SK-N-SH treated with all-trans-retinoic acid at 6 μM for 48 hours (cell line): Measurements from ENCODE around the gene NTM.

Experiments used
- ATAC-seq: fragments of 200-7000 bp; cut with Tn5 transposase; 3 replicates; pipeline ENCODE4 v1.9.1; 2020; ENCODE audit warnings: mild to moderate bottlenecking, moderate library complexity
- ARNTL ChIP-seq: fragments of 450-650 bp; formaldehyde crosslinking; IDR thresholded peaks from 2 replicates; pipeline ENCODE4 v1.5.0; 2020; ENCODE audit warnings: low read depth, mild to moderate bottlenecking, moderate library complexity, borderline replicate concordance
- BACH2 ChIP-seq: fragments of 250-450 bp; sonication (Bioruptor Pico); IDR thresholded peaks from 2 replicates; pipeline ENCODE4 v1.9.0; 2021; ENCODE audit warnings: mild to moderate bottlenecking, borderline replicate concordance
- CREB5 ChIP-seq: fragments of 250-450 bp; sonication (Bioruptor Pico); IDR thresholded peaks from 2 replicates; pipeline ENCODE4 v1.5.1; 2020; ENCODE audit warnings: low read depth, mild to moderate bottlenecking, moderate library complexity
- ESRRG ChIP-seq: fragments of 250-450 bp; sonication (Bioruptor Pico); IDR thresholded peaks from 2 replicates; pipeline ENCODE4 v1.6.1; 2021; ENCODE audit warnings: mild to moderate bottlenecking
- GLIS3 ChIP-seq: fragments of 250-450 bp; sonication (Bioruptor Pico); IDR thresholded peaks from 2 replicates; pipeline ENCODE4 v1.5.0; 2020; ENCODE audit warnings: mild to moderate bottlenecking, moderate library complexity
- ISL1 ChIP-seq: fragments of 250-450 bp; sonication (Bioruptor Pico); IDR thresholded peaks from 2 replicates; pipeline ENCODE4 v2.1.2; 2022; ENCODE audit warnings: mild to moderate bottlenecking, moderate library complexity
- OSR1 ChIP-seq: fragments of 250-450 bp; sonication (Bioruptor Pico); IDR thresholded peaks from 2 replicates; pipeline ENCODE4 v1.8.0; 2022; ENCODE audit warnings: moderate library complexity, mild to moderate bottlenecking, inconsistent platforms
- PATZ1 ChIP-seq: fragments of 250-450 bp; sonication (Bioruptor Pico); IDR thresholded peaks from 2 replicates; pipeline ENCODE4 v1.8.0; 2020; ENCODE audit warnings: mild to moderate bottlenecking, moderate library complexity, borderline replicate concordance
- POU6F1 ChIP-seq: fragments of 250-450 bp; sonication (Bioruptor Pico); IDR thresholded peaks from 2 replicates; pipeline ENCODE4 v1.8.0; 2021; ENCODE audit warnings: low read depth, mild to moderate bottlenecking, moderate library complexity, borderline replicate concordance
- PPARA ChIP-seq: fragments of 250-450 bp; sonication (Bioruptor Pico); IDR thresholded peaks from 2 replicates; pipeline ENCODE4 v1.5.0; 2020; ENCODE audit warnings: mild to moderate bottlenecking, borderline replicate concordance
- RARB ChIP-seq: fragments of 250-450 bp; sonication (Bioruptor Pico); IDR thresholded peaks from 2 replicates; pipeline ENCODE4 v1.8.0; 2021; ENCODE audit warnings: mild to moderate bottlenecking, moderate library complexity
- SNAI2 ChIP-seq: fragments of 250-450 bp; sonication (Bioruptor Pico); IDR thresholded peaks from 2 replicates; pipeline ENCODE4 v1.5.0; 2020; ENCODE audit warnings: mild to moderate bottlenecking, moderate library complexity
- TCF4 ChIP-seq: fragments of 250-450 bp; sonication (Bioruptor Pico); IDR thresholded peaks from 2 replicates; pipeline ENCODE4 v1.8.0; 2021; ENCODE audit warnings: mild to moderate bottlenecking, moderate library complexity, borderline replicate concordance
- TOX ChIP-seq: fragments of 250-450 bp; sonication (Bioruptor Pico); IDR thresholded peaks from 2 replicates; pipeline ENCODE4 v1.8.0; 2021; ENCODE audit warnings: mild to moderate bottlenecking, moderate library complexity, borderline replicate concordance
- TSHZ2 ChIP-seq: fragments of 250-450 bp; sonication (Bioruptor Pico); IDR thresholded peaks from 2 replicates; pipeline ENCODE4 v1.5.0; 2020; ENCODE audit warnings: mild to moderate bottlenecking, moderate library complexity
- ZC3H10 ChIP-seq: fragments of 250-450 bp; sonication (Bioruptor Pico); IDR thresholded peaks from 2 replicates; pipeline ENCODE4 v1.5.1; 2021; ENCODE audit warnings: mild to moderate bottlenecking, moderate library complexity
- ZFP3 ChIP-seq: fragments of 250-450 bp; sonication (Bioruptor Pico); IDR thresholded peaks from 2 replicates; pipeline ENCODE4 v1.5.0; 2020; ENCODE audit warnings: mild to moderate bottlenecking, moderate library complexity
- ZFP30 ChIP-seq: fragments of 450-650 bp; formaldehyde crosslinking; IDR thresholded peaks from 2 replicates; pipeline ENCODE4 v1.5.0; 2022; ENCODE audit warnings: mild to moderate bottlenecking, moderate library complexity
- ZNF565 ChIP-seq: fragments of 450-650 bp; formaldehyde crosslinking; conservative IDR thresholded peaks from 2 replicates; pipeline ENCODE4 v1.5.0; 2020; ENCODE audit warnings: low read depth, mild to moderate bottlenecking, moderate library complexity
- ZNF70 ChIP-seq: fragments of 450-650 bp; formaldehyde crosslinking; IDR thresholded peaks from 2 replicates; pipeline ENCODE4 v1.5.0; 2020; ENCODE audit warnings: mild to moderate bottlenecking, moderate library complexity
- TF ChIP-seq, protein P1 (sequence below): fragments of 250-450 bp; sonication (Bioruptor Pico); IDR thresholded peaks from 2 replicates; pipeline ENCODE4 v1.5.1; 2021; ENCODE audit warnings: mild to moderate bottlenecking, moderate library complexity

Gene NTM

DNA sequence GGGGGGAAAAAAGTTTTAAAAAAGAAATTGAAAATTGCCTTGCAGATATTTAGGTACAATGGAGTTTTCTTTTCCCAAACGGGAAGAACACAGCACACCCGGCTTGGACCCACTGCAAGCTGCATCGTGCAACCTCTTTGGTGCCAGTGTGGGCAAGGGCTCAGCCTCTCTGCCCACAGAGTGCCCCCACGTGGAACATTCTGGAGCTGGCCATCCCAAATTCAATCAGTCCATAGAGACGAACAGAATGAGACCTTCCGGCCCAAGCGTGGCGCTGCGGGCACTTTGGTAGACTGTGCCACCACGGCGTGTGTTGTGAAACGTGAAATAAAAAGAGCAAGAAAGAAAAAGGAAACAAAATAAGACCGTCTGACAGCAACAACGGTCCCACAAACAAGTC is 964.9 kb downstream of the NTM start (continued):
- TF ChIP-seq TCF4 (no peak), ZFP3 (CRISPR knock-in tag) (no peak), PPARA (CRISPR knock-in tag) (no peak)
- TF ChIP-seq, protein P1, sequence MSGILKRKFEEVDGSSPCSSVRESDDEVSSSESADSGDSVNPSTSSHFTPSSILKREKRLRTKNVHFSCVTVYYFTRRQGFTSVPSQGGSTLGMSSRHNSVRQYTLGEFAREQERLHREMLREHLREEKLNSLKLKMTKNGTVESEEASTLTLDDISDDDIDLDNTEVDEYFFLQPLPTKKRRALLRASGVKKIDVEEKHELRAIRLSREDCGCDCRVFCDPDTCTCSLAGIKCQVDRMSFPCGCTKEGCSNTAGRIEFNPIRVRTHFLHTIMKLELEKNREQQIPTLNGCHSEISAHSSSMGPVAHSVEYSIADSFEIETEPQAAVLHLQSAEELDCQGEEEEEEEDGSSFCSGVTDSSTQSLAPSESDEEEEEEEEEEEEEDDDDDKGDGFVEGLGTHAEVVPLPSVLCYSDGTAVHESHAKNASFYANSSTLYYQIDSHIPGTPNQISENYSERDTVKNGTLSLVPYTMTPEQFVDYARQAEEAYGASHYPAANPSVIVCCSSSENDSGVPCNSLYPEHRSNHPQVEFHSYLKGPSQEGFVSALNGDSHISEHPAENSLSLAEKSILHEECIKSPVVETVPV (CRISPR knock-in tag): no peak
- TF ChIP-seq, all 23 proteins: peak for 0

GRCh38 chr11:132336781-132337535 is 966.5 kb downstream of the NTM start:
- TF ChIP-seq RARB (CRISPR knock-in tag) (no peak), BACH2 (no peak), OSR1 (CRISPR knock-in tag) (no peak), POU6F1 (CRISPR knock-in tag) (no peak), CREB5 (no peak), SNAI2 (CRISPR knock-in tag) (no peak), ISL1 (CRISPR knock-in tag) (no peak), ZFP30 (CRISPR knock-in tag) (no peak), ESRRG (CRISPR knock-in tag) (no peak), TSHZ2 (CRISPR knock-in tag) (no peak)
- no peak for ATAC-seq

GRCh38 chr11:132337819-132338416 is 967.5 kb downstream of the NTM start:
- TF ChIP-seq BACH2 (no peak), ZFP30 (CRISPR knock-in tag) (no peak), ZNF70 (CRISPR knock-in tag) (no peak), OSR1 (CRISPR knock-in tag) (no peak), RARB (CRISPR knock-in tag) (no peak), TCF4 (no peak), ZC3H10 (CRISPR knock-in tag) (no peak), ARNTL (no peak), PATZ1 (no peak), ZNF565 (no peak), PPARA (CRISPR knock-in tag) (no peak), ISL1 (CRISPR knock-in tag) (no peak), TOX (no peak), GLIS3 (CRISPR knock-in tag) (no peak)
- TF ChIP-seq, protein P1 (CRISPR knock-in tag): no peak
- no peak for ATAC-seq
